ENCODE data around the gene SLCO4A1. TPM values are rescaled to one million over a fixed set of nuclear protein-coding genes. Genes with fewer than 3 reads are reported as not detected.
A peak's percentile ranks its signal among the peaks of the same experiment; 100 is the strongest.

SLCO4A1 gene
- total and polyA plus RNA-seq, 9 donors, result 1.1 to 10.9 (median 3.7) TPM

DNA sequence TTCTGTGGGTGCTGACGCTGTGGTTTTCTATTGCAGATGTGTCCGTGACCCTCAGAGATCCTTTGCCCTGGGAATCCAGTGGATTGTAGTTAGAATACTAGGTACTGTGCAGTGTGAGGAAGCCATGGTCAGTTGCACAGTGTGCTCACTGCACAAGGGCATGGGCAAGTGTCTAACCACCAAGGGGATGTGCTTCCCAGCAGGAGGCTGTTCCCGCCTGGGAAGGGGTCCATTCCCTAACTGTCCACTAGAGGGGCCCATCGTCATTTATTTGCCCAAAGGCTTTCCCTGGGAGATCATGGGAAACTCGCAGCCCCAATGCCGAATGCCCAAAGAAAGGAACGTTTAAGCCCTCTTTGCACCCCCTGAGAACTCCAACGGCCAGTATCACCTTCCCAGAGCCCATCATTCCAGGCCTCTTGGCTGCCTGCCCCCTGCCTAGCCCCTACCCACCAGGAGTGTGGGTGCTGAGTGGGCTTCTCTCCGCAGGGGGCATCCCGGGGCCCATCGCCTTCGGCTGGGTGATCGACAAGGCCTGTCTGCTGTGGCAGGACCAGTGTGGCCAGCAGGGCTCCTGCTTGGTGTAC, 26.2 kb downstream of the SLCO4A1 start:
- intact Hi-C loops (cut with DNase I), result loop anchor here (2.0 to 5.0 kb wide), 4 partner anchors 122 to 339 kb away; partner anchors contain the start of gene BHLHE23 (in 2 of the 4)
- Histone ChIP-seq H3K36me3 (no peaks in the 10 kb centered on the region), H3K4me3 (no peak overlapping the region), H3K4me1 (ENCODE audit: insufficient read depth) (no peaks in the 10 kb centered on the region), H3K9me3 (no peaks in the 10 kb centered on the region), H3K27ac (no peak overlapping the region), H3K27me3 (no peaks in the 10 kb centered on the region)
- peak; percentile 60 to 83 (median 78) for DNase-seq
- 49 to 51% (median 49%) methylated on average over 13 of the region's 13 CpGs for WGBS, 3 donors
- TF ChIP-seq EP300 (IDR thresholded peaks at IDR 0.05), result no peak
- TF ChIP-seq, protein P1, sequence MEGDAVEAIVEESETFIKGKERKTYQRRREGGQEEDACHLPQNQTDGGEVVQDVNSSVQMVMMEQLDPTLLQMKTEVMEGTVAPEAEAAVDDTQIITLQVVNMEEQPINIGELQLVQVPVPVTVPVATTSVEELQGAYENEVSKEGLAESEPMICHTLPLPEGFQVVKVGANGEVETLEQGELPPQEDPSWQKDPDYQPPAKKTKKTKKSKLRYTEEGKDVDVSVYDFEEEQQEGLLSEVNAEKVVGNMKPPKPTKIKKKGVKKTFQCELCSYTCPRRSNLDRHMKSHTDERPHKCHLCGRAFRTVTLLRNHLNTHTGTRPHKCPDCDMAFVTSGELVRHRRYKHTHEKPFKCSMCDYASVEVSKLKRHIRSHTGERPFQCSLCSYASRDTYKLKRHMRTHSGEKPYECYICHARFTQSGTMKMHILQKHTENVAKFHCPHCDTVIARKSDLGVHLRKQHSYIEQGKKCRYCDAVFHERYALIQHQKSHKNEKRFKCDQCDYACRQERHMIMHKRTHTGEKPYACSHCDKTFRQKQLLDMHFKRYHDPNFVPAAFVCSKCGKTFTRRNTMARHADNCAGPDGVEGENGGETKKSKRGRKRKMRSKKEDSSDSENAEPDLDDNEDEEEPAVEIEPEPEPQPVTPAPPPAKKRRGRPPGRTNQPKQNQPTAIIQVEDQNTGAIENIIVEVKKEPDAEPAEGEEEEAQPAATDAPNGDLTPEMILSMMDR (IDR thresholded peaks at IDR 0.05), result peak; percentile 55 to 79 (median 78)

DNA sequence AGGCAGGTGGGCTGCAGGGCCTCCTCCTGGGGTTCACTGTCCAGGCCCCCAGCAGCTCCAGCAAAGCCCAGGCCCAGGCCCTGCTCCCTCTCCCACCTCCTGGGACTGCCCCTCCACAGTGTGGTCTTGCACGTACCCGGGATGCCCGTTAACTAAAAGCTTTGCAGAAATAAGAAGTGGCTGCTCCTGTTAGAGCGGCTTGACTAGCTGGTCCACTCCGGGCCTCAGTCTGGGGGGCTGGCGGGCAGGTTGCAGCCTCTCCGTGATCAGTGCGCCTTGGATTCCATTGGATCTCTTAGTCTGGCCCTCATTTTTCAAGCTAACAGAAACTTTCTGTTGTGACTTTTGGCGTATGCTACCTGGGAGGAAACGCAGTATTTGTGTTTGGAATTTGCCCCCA, 26.9 kb downstream of the SLCO4A1 start:
- WGBS, 3 donors, result 85 to 87% (median 87%) methylated on average over 10 of the region's 10 CpGs
- Histone ChIP-seq H3K36me3 (no peaks in the 10 kb centered on the region), H3K4me3 (no peak overlapping the region), H3K9me3 (no peaks in the 10 kb centered on the region), H3K27me3 (no peaks in the 10 kb centered on the region), H3K4me1 (ENCODE audit: insufficient read depth) (no peaks in the 10 kb centered on the region), H3K27ac (no peak overlapping the region)
- TF ChIP-seq, protein P1 (IDR thresholded peaks at IDR 0.05), result no peak
- TF ChIP-seq POLR2A (IDR thresholded peaks at IDR 0.05) (no peak), EP300 (IDR thresholded peaks at IDR 0.05) (no peak)
- peak in 1 of 5 donors; percentile 13 for DNase-seq
- intact Hi-C loops (cut with DNase I), result loop anchor here (2.0 to 5.0 kb wide), 4 partner anchors 122 to 338 kb away; partner anchors contain the start of gene BHLHE23 (in 2 of the 4)

DNA sequence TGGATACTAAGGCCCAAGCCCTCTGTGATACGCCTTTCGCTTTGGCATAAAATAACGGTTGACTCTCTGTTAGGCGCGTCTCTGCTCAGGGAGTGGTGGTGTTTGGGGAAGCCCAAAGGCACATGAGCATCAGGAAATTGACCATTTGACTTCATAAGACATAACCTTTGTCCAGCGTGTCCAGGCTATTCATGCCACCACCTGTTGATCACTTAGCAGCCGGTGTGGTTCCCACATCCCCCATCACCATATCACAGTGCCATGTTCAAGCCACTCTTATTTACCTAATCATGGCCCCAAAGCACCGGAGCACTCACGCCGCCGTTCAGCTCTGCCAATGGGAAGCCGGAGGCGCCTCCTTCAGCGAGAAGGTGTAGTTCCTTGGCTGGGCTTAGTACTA, 27.9 kb downstream of the SLCO4A1 start:
- WGBS, 3 donors, result 85 to 89% (median 87%) methylated on average over 14 of the region's 14 CpGs
- Histone ChIP-seq H3K4me1 (ENCODE audit: insufficient read depth) (no peaks in the 10 kb centered on the region), H3K4me3 (no peak overlapping the region), H3K36me3 (no peaks in the 10 kb centered on the region), H3K9me3 (no peaks in the 10 kb centered on the region), H3K27me3 (no peaks in the 10 kb centered on the region), H3K27ac (no peak overlapping the region)
- no peak for DNase-seq
- TF ChIP-seq POLR2A (IDR thresholded peaks at IDR 0.05) (no peak), EP300 (IDR thresholded peaks at IDR 0.05) (no peak)
- TF ChIP-seq, protein P1 (IDR thresholded peaks at IDR 0.05), result no peak
- intact Hi-C loops (cut with DNase I), result no loop called here

DNA sequence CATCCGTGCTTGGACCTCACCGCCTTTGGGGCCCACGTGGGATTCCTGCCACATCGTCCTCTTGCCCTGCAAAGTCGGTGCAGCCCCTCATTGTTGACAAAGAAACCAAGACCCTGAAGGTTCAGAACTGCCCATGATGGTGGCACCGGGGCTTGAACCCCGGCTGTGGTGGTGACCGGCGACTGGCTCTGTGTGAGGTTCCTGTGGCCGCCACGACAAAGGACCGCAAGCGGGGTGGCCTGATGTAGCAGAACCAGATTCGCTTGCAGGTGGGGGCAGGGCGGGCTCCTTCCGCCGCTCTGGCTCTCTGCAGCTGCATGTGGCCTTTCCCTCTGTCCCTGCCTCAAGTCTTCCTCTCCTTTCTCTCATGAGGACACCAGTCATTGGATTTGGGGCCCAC, 28.7 kb downstream of the SLCO4A1 start:
- TF ChIP-seq, protein P1 (IDR thresholded peaks at IDR 0.05), result no peak
- TF ChIP-seq EP300 (IDR thresholded peaks at IDR 0.05) (no peak), POLR2A (IDR thresholded peaks at IDR 0.05) (no peak)
- 86 to 91% (median 91%) methylated on average over 17 of the region's 17 CpGs for WGBS, 3 donors
- H3K36me3 ChIP-seq, result no peaks in the 10 kb centered on the region
- no peak for DNase-seq
- no peak overlapping the region for H3K27ac ChIP-seq
- H3K4me1 ChIP-seq (ENCODE audit: insufficient read depth), result no peaks in the 10 kb centered on the region
- intact Hi-C loops (cut with DNase I), result no loop called here
- no peaks in the 10 kb centered on the region for H3K27me3 ChIP-seq
- H3K9me3 ChIP-seq, result no peaks in the 10 kb centered on the region
- H3K4me3 ChIP-seq, result no peak overlapping the region

All from ovary (tissue), 9 donors.